DND-41 (cell line): ENCODE results near the gene FAM234A.
"Not testable (repeated sequence)": the region's sequence is repeated elsewhere in the genome, so short reads cannot be mapped to it uniquely, and the experiment has no call there.

ENCODE experiments used
- EZH2 ChIP-seq: IDR thresholded peaks from 3 replicates; pipeline ENCODE4 v1.6.1; 2012; ENCODE audit warnings: borderline replicate concordance, low read depth, mild to moderate bottlenecking, moderate library complexity, low read length, inconsistent platforms; ENCODE audit not compliant: severe bottlenecking
- TF ChIP-seq, protein P1 (sequence below): IDR thresholded peaks from 2 replicates; pipeline ENCODE4 v1.5.1; 2012; ENCODE audit warnings: borderline replicate concordance, low read length, moderate library complexity, mild to moderate bottlenecking; ENCODE audit not compliant: poor library complexity, severe bottlenecking; ENCODE audit errors: extremely low read depth

- TF ChIP-seq, protein P1, sequence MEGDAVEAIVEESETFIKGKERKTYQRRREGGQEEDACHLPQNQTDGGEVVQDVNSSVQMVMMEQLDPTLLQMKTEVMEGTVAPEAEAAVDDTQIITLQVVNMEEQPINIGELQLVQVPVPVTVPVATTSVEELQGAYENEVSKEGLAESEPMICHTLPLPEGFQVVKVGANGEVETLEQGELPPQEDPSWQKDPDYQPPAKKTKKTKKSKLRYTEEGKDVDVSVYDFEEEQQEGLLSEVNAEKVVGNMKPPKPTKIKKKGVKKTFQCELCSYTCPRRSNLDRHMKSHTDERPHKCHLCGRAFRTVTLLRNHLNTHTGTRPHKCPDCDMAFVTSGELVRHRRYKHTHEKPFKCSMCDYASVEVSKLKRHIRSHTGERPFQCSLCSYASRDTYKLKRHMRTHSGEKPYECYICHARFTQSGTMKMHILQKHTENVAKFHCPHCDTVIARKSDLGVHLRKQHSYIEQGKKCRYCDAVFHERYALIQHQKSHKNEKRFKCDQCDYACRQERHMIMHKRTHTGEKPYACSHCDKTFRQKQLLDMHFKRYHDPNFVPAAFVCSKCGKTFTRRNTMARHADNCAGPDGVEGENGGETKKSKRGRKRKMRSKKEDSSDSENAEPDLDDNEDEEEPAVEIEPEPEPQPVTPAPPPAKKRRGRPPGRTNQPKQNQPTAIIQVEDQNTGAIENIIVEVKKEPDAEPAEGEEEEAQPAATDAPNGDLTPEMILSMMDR: not testable (repeated sequence)
- TF ChIP-seq EZH2: not testable (repeated sequence)
These were observed 25.3 kb upstream of the FAM234A start for GRCh38 chr16:209359-209758.
